GM23338 (cell line): ENCODE data around the gene MAPK4.

ENCODE experiments used
- CREB1 ChIP-seq: fragments of 250-450 bp; sonication (Bioruptor Pico); IDR thresholded peaks from 2 replicates; pipeline ENCODE4 v1.5.0; 2020; ENCODE audit warnings: low read depth, mild to moderate bottlenecking, moderate library complexity
- CTCF ChIP-seq, 2 experiments: fragments of 200-600 bp in 1 of 2; sonication (generic) in 1 of 2; conservative IDR thresholded peaks; 2 replicates each; pipeline versions ENCODE4 v1.5.1 to v1.6.1; 2016 to 2017; ENCODE audit warnings: antibody characterized with exemption in 2 of 2, low read depth in 2 of 2, mild to moderate bottlenecking in 2 of 2, moderate library complexity in 1 of 2
- EZH2 ChIP-seq: fragments of 200-600 bp; sonication (generic); IDR thresholded peaks from one replicate; pipeline ENCODE4 v1.8.0; 2017; ENCODE audit warnings: antibody characterized with exemption, mild to moderate bottlenecking, low read depth; ENCODE audit not compliant: unreplicated experiment
- EZH2phosphoT487 ChIP-seq: fragments of 200-600 bp; sonication (generic); IDR thresholded peaks from one replicate; pipeline ENCODE4 v1.8.1; 2018; ENCODE audit warnings: antibody characterized with exemption; ENCODE audit not compliant: unreplicated experiment
- REST ChIP-seq: IDR thresholded peaks from one replicate; pipeline ENCODE4 v1.6.1; 2018; ENCODE audit warnings: antibody characterized with exemption; ENCODE audit not compliant: unreplicated experiment
- ZNF462 ChIP-seq: fragments of 250-450 bp; sonication (Bioruptor Pico); IDR thresholded peaks from 2 replicates; pipeline ENCODE4 v1.5.0; 2020; ENCODE audit warnings: mild to moderate bottlenecking, moderate library complexity

GRCh38 chr18:50719471-50720324, 159.8 kb downstream of the MAPK4 start:
- TF ChIP-seq CTCF (conservative IDR thresholded peaks at IDR 0.05; ENCODE audit: low read depth in 2 of 2) (no peak), EZH2phosphoT487 (no peak), EZH2 (no peak), ZNF462 (no peak), REST (no peak), CREB1 (no peak)
